ENCODE measurements around the gene OR6P1.

DNA sequence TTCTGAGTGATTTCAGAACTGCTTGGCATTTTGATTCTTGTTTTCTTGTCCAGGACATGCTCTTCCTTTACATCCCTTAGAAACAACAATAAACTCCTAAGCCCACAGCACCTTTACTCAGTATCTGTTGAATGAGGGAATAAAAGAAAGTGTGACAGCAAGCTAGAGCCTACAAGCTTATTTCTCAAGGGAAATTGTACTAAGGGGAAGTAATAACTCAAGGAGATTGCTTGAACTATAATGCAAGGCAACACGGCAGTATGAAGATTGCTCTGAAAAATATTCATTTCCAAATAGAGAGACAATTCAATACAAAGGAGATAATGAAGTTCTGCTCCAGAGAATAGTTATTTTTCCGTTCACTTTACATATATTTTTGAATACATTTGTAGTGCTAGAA, 6.5 kb downstream of the OR6P1 start:
- TF ChIP-seq EZH2phosphoT487 (IDR thresholded peaks at IDR 0.05; ENCODE audit: insufficient read depth, low read depth) = no peak
- no peak for TF ChIP-seq EZH2 (IDR thresholded peaks at IDR 0.05; ENCODE audit: insufficient read depth, poor library complexity, severe bottlenecking)
